ENCODE results near the gene RASD1. TPM values are rescaled to one million over a fixed set of nuclear protein-coding genes. Genes with fewer than 3 reads are reported as not detected.

RASD1 gene, protein sequence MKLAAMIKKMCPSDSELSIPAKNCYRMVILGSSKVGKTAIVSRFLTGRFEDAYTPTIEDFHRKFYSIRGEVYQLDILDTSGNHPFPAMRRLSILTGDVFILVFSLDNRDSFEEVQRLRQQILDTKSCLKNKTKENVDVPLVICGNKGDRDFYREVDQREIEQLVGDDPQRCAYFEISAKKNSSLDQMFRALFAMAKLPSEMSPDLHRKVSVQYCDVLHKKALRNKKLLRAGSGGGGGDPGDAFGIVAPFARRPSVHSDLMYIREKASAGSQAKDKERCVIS
- 2.9 and 5.2 TPM in 2 replicates for total RNA-seq

- no peak for DNase-seq (ENCODE audit: extremely low read depth, low read depth, low spot score)
Observed at GRCh38 chr17:17496189-17497064, at the start of gene RASD1. Gene RASD1, minus strand, starts transcription at chr17:17496395. Its CDS starts 214 bp downstream, at chr17:17496181.

- no peak for DNase-seq (ENCODE audit: extremely low read depth, low read depth, low spot score)
Observed at GRCh38 chr17:17545984-17546383, 49.8 kb upstream of the RASD1 start.

DNA sequence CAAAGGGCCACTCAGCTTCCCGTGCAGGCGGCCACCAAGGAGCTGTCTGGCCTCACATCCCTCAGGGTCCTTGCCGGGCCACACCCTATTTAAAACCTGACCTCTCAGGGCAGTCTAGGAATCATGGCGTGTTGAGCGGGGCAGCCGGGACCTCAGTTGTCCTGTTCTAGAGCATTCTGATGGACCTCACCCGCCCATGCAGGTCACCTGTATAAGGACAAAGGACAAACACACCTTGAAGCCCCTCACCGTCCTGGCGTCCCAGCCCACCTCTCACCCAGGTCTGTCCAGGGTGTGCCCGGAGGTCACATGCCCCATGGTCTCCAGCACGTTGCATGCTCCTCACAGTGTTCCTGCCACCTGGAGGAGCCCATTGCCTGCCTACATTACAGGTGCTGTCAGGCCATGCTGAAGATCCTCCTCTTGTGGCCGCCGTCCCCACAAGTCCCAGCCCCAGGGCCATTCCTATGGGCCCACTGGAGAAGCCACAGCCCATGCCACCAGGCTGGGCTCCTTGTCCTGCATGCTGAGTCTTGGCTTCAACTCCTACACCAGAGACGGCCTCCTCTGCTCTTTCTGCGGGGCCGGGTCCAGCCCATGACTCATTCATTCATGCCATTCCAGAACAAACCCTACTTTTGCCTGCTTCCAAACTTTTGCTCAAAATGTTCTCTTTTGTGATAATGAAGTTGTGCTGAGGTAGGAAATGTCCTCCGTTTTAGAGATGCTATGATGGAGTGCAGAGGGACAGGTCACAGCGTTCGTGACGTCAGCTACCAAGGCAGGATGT is 49.0 kb upstream of the RASD1 start:
- DNase-seq (ENCODE audit: extremely low read depth, low read depth, low spot score), result no peak

GRCh38 chr17:17542906-17543635 is 46.9 kb upstream of the RASD1 start:
- DNase-seq (ENCODE audit: extremely low read depth, low read depth, low spot score), result no peak

GRCh38 chr17:17541640-17542001 is 45.4 kb upstream of the RASD1 start:
- no peak for DNase-seq (ENCODE audit: extremely low read depth, low read depth, low spot score)

- DNase-seq (ENCODE audit: extremely low read depth, low read depth, low spot score), result no peak
Observed at GRCh38 chr17:17540935-17541639, 44.9 kb upstream of the RASD1 start.

- DNase-seq (ENCODE audit: extremely low read depth, low read depth, low spot score), result no peak
Observed at GRCh38 chr17:17540278-17540906, 44.2 kb upstream of the RASD1 start.

- DNase-seq (ENCODE audit: extremely low read depth, low read depth, low spot score), result no peak
Observed at GRCh38 chr17:17539591-17539990, 43.4 kb upstream of the RASD1 start.

DNA sequence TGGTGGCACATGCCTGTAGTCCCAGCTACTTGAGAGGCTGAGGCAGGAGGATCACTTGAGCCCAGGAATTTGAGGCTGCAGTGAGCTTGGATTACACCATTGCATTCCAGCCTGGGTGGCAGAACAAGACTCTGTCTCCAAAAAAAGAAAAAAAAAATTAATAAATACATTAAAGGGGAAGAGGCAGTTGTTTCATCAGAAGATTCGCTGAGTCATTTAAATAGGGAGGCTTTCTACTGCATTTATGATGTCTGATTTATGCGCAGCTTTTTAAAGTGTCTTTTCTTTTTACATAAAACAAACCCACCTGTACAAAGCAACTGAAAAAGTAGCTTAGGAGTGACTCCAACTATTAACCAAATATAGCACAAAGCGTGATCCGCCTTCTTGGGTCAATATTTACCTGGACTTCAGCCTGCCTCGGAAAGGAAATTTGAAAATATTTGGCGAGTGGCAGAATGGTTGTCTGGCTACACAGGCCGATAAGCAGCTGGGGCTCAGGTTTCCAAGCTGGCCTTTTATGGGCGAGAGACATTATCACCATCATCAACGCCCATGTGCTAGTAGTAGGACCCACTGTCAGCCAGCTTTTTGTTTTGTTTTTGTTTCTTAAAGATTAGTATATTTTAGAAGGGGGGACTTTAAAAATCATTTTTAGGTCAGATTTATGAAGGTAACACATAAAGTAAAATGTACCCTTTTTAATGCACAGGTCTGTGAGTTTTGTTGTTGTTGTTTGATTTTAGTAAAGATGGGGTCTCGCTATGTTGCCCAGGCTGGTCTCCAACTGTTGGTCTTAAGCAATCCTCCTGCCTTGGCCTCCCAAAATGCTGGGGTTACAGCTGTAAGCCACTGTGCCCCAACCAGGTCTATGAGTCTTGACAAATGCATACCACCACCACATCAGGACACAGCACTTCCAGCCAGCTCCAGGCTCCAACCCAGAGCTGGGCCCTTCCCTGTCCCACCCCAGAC is 42.5 kb upstream of the RASD1 start:
- no peak for DNase-seq (ENCODE audit: extremely low read depth, low read depth, low spot score)

DNA sequence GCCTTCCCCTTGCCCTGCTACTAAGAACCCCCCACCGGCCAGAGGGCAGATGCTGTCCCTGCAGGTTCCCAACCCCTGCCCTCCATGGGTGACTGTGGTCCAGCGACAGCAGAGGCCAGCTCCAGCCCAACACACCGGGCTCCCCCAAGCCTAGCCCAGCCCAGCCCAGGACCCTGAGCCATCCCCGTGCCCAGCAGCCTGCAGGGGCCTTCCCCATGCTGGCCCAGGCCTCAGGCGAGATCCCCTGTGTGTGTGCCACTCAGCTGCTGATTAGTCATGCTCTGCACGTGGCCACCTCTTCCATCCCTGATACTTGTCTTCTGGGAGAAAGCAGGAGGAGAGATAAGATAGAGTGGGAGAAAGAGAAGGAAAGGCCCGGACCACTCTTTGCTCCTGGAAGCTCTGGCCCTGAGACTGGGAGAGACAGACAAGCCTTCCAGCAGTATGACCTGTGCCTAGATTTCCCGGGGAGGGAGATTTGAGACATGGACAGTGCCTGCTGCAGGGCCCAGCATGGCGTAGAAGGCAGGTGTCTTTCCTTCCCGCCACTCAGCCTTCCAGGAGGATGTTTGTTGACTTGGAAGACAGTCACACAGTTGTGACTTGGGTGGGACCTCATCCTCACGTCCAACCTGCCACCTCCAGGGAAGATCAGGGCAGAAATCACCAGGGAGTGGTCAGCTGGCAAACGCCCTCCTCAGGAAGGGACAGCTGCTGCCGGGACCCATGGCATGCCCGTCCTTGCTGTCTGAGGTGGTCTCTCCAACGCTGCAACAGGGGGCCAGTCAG is 41.3 kb upstream of the RASD1 start:
- DNase-seq (ENCODE audit: extremely low read depth, low read depth, low spot score), result no peak

DNA sequence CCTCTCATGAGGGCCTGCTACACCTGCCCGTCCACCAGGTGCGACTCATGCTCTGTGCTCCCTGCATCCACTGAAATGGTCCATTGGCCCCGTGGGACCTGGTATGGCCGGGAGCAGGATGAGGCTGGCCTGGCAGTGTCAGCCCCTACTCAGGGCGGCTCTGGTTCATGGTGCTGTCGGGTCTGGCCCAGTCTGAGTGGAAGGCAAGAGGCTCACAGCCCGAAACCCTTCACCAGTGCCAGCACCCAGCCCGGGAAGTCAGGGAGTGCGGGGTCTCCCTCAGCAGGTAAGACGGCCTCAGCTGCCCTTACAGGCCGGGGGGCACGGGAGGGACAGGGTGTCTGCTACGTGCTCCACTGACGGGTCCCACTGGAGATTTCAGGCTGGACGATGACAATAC is 40.5 kb upstream of the RASD1 start:
- no peak for DNase-seq (ENCODE audit: extremely low read depth, low read depth, low spot score)

GRCh38 chr17:17535957-17536356 is 39.8 kb upstream of the RASD1 start:
- no peak for DNase-seq (ENCODE audit: extremely low read depth, low read depth, low spot score)

GRCh38 chr17:17533901-17534441 is 37.8 kb upstream of the RASD1 start:
- no peak for DNase-seq (ENCODE audit: extremely low read depth, low read depth, low spot score)

DNA sequence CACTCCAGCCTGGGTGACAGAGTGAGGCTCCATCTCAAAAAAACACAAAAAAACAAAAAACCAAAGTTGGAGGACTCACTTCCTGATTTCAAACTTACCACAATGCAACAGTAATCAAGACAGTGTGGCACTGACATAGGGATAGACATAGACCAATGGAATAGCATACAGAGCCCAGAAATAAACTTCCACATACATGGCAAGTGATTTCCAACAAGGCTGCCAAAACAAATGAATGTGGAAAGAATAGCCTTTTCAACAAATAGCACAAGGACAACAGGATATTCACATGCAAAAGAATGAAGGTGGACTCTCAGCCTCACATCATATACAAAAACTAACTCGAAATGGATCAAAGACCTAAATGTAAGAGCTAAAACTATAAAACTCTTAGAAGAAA is 36.8 kb upstream of the RASD1 start:
- no peak for DNase-seq (ENCODE audit: extremely low read depth, low read depth, low spot score)

- DNase-seq (ENCODE audit: extremely low read depth, low read depth, low spot score), result no peak
Observed at GRCh38 chr17:17531156-17531555, 35.0 kb upstream of the RASD1 start.

- DNase-seq (ENCODE audit: extremely low read depth, low read depth, low spot score), result no peak
Observed at GRCh38 chr17:17528696-17529652, 32.8 kb upstream of the RASD1 start.
